SK-N-SH (cell line): ENCODE measurements around the gene MYCBPAP. TPM values are rescaled to one million over a fixed set of nuclear protein-coding genes. Genes with fewer than 3 reads are reported as not detected.

Source experiments
- polyA plus RNA-seq, 3 experiments: library from polyadenylated mRNA; depleted of rRNA; stranded (reverse); fragments of >200 nt; gene quantifications; 2 replicates each; pipeline ENCODE4 v1.2.3, GENCODE V29; 2012

MYCBPAP gene
- polyA plus RNA-seq, 1 of the 3 experiments (the other 2 are of a cell fraction) = 2.4 TPM

Other genes starting within 250 kb of the MYCBPAP start
- 0.28 and 0.46 TPM in 2 replicates for gene TMEM92, start 234.0 kb upstream of the MYCBPAP start, polyA plus RNA-seq (2012; rRNA removed)
- 26.5 and 28.4 TPM in 2 replicates for gene XYLT2, start 162.3 kb upstream of the MYCBPAP start, polyA plus RNA-seq (2012; rRNA removed)
- 266 and 337 TPM in 2 replicates for gene MRPL27, start 135.3 kb upstream of the MYCBPAP start, polyA plus RNA-seq (2012; rRNA removed)
- 16.9 and 21.5 TPM in 2 replicates for gene EME1, start 135.2 kb upstream of the MYCBPAP start, polyA plus RNA-seq (2012; rRNA removed)
- 122 and 137 TPM in 2 replicates for gene LRRC59, start 110.9 kb upstream of the MYCBPAP start, polyA plus RNA-seq (2012; rRNA removed)
- gene ACSF2, start 82.2 kb upstream of the MYCBPAP start, polyA plus RNA-seq (2012; rRNA removed) = 46.6 and 49.5 TPM in 2 replicates
- gene CHAD, start 39.6 kb upstream of the MYCBPAP start, polyA plus RNA-seq (2012; rRNA removed) = not detected in 2 replicates
- 44.7 and 58.9 TPM in 2 replicates for gene RSAD1, start 29.6 kb upstream of the MYCBPAP start, polyA plus RNA-seq (2012; rRNA removed)
- gene EPN3, start 24.3 kb downstream of the MYCBPAP start, polyA plus RNA-seq (2012; rRNA removed) = 0.05 and 0.06 TPM in 2 replicates
- 92.0 and 106 TPM in 2 replicates for gene SPATA20, start 38.7 kb downstream of the MYCBPAP start, polyA plus RNA-seq (2012; rRNA removed)
- 0.15 and 0.21 TPM in 2 replicates for gene CACNA1G, start 52.3 kb downstream of the MYCBPAP start, polyA plus RNA-seq (2012; rRNA removed)
- 185 and 209 TPM in 2 replicates for gene ABCC3, start 126.4 kb downstream of the MYCBPAP start, polyA plus RNA-seq (2012; rRNA removed)
- 33.6 and 46.3 TPM in 2 replicates for gene ANKRD40, start 199.5 kb downstream of the MYCBPAP start, polyA plus RNA-seq (2012; rRNA removed)
- 154 and 164 TPM in 2 replicates for gene LUC7L3, start 211.2 kb downstream of the MYCBPAP start, polyA plus RNA-seq (2012; rRNA removed)